NCI-H524 treated with DMSO at 0.1 percent for 48 hours (cell line): Measurements from ENCODE around the gene FAM168A.
"Not testable (repeated sequence)": the region's sequence is repeated elsewhere in the genome, so short reads cannot be mapped to it uniquely, and the experiment has no call there.

Experiments used
- DNase-seq: peaks from one replicate; lab custom pipeline; 2025; lab: John Stamatoyannopoulos, UW

Gene FAM168A

GRCh38 chr11:73518195-73518594, 79.7 kb downstream of the FAM168A start:
- no peak for DNase-seq

GRCh38 chr11:73516080-73516479, 81.8 kb downstream of the FAM168A start:
- DNase-seq = no peak

- no peak for DNase-seq
Observed at GRCh38 chr11:73513707-73514106, 84.2 kb downstream of the FAM168A start.

GRCh38 chr11:73510877-73511276, 87.0 kb downstream of the FAM168A start:
- no peak for DNase-seq

GRCh38 chr11:73510106-73510505, 87.8 kb downstream of the FAM168A start:
- DNase-seq = no peak

GRCh38 chr11:73509188-73509587, 88.7 kb downstream of the FAM168A start:
- no peak for DNase-seq

GRCh38 chr11:73508243-73509176, 89.4 kb downstream of the FAM168A start:
- DNase-seq = no peak

- no peak for DNase-seq
Observed at GRCh38 chr11:73507086-73507485, 90.8 kb downstream of the FAM168A start.

GRCh38 chr11:73506038-73506437, 91.9 kb downstream of the FAM168A start:
- no peak for DNase-seq

GRCh38 chr11:73498343-73498742, 99.6 kb downstream of the FAM168A start:
- no peak for DNase-seq

GRCh38 chr11:73496134-73496533, 101.8 kb downstream of the FAM168A start:
- no peak for DNase-seq

GRCh38 chr11:73495731-73496130, 102.2 kb downstream of the FAM168A start:
- DNase-seq = no peak

- no peak for DNase-seq
Observed at GRCh38 chr11:73493956-73494598, 103.8 kb downstream of the FAM168A start.

- no peak for DNase-seq
Observed at GRCh38 chr11:73481626-73482025, 116.3 kb downstream of the FAM168A start.

- DNase-seq = no peak
Observed at GRCh38 chr11:73480677-73481076, 117.2 kb downstream of the FAM168A start.

- no peak for DNase-seq
Observed at GRCh38 chr11:73478737-73479347, 119.1 kb downstream of the FAM168A start.

GRCh38 chr11:73477518-73477917, 120.4 kb downstream of the FAM168A start:
- DNase-seq = no peak

GRCh38 chr11:73475549-73476095, 122.3 kb downstream of the FAM168A start:
- DNase-seq = no peak

GRCh38 chr11:73473252-73473651, 124.7 kb downstream of the FAM168A start:
- DNase-seq = no peak

GRCh38 chr11:73470036-73470612, 127.8 kb downstream of the FAM168A start:
- DNase-seq = not testable (repeated sequence)

- DNase-seq = no peak
Observed at GRCh38 chr11:73469401-73469800, 128.5 kb downstream of the FAM168A start.

GRCh38 chr11:73468590-73469161, 129.2 kb downstream of the FAM168A start:
- DNase-seq = no peak
